Sigmoid colon (tissue), 7 donors: ENCODE results near the gene DUSP22. TPM values are rescaled to one million over a fixed set of nuclear protein-coding genes. Genes with fewer than 3 reads are reported as not detected.
"Not testable (repeated sequence)": the region's sequence is repeated elsewhere in the genome, so short reads cannot be mapped to it uniquely, and the experiment has no call there.

Experiments
- DNase-seq: peaks from one replicate; pipeline ENCODE4 v3.0.0-alpha.2; 2019
- H3K27ac ChIP-seq, 4 donors: fragments of 200-600 bp; sonication (generic); one replicate each; pipeline ENCODE4 v1.5.1; 2016 to 2019; ENCODE audit warnings: mild to moderate bottlenecking in 1 of 4
- H3K27me3 ChIP-seq, 3 donors: fragments of 200-600 bp; sonication (generic); one replicate each; pipeline ENCODE4 v1.5.1; 2019; ENCODE audit warnings: mild to moderate bottlenecking in 1 of 3
- H3K36me3 ChIP-seq, 4 donors: fragments of 200-600 bp; sonication (generic); one replicate each; pipeline ENCODE4 v1.5.1; 2016 to 2019
- H3K4me1 ChIP-seq, 4 donors: fragments of 200-600 bp; sonication (generic); one replicate each; pipeline ENCODE4 v1.5.1; 2017 to 2019
- H3K4me3 ChIP-seq, 4 donors: fragments of 200-600 bp; sonication (generic); one replicate each; pipeline ENCODE4 v1.5.1; 2017 to 2019; ENCODE audit warnings: mild to moderate bottlenecking in 2 of 4, moderate library complexity in 1 of 4
- H3K9me3 ChIP-seq, 4 donors: fragments of 200-600 bp in 3 of 4; sonication (generic) in 3 of 4; one replicate each; pipeline versions ENCODE4 v1.5.1 to v1.6.1; 2013 to 2019
- EP300 ChIP-seq, 4 donors: sonication (generic); formaldehyde crosslinking; IDR thresholded peaks; one replicate each; pipeline ENCODE4 v1.6.1; 2017; ENCODE audit warnings: antibody characterized with exemption in 4 of 4
- POLR2A ChIP-seq, 2 donors: fragments of 450-650 bp; IDR thresholded peaks; one replicate each; pipeline ENCODE4 v1.6.1; 2016; ENCODE audit warnings: antibody characterized with exemption in 2 of 2, mild to moderate bottlenecking in 2 of 2, moderate library complexity in 2 of 2
- POLR2AphosphoS5 ChIP-seq, 4 donors: sonication (generic); formaldehyde crosslinking; IDR thresholded peaks; one replicate each; pipeline ENCODE4 v1.6.1; 2017; ENCODE audit warnings: antibody characterized with exemption in 4 of 4
- WGBS, 2 donors: extraction: QIAGEN DNeasy Blood & Tissue Kit; methylation state at CpG; one replicate each; pipeline ENCODE4 v1.1.7; 2013; 5-methylcytosine and 5-hydroxymethylcytosine counted together
- intact Hi-C: fragments of 100-400 bp; cut with DNase I; formaldehyde crosslinking; loops from one replicate; pipeline ENCODE4 v1.15.1; 2023
- polyA plus RNA-seq, 3 donors: library from polyadenylated mRNA; stranded (reverse); fragments of 200-250 nt; gene quantifications; one replicate each; pipeline ENCODE4 v1.2.3, GENCODE V29; 2013
- total RNA-seq, 4 donors: library from RNA; depleted of rRNA; stranded (reverse); fragments of >200 nt; gene quantifications; one replicate each; pipeline ENCODE4 v1.1.0, GENCODE V29; 2016
- TF ChIP-seq, protein P1 (sequence below), 4 experiments: fragments of 450-650 bp in 3 of 4; fragments of 200-600 bp in 1 of 4; IDR thresholded peaks; one replicate each; pipeline ENCODE4 v1.5.1; 2016 to 2019; ENCODE audit warnings: antibody characterized with exemption in 4 of 4, mild to moderate bottlenecking in 3 of 4, moderate library complexity in 2 of 4
- donor health status: healthy with polysubstance abuse.
- donor health status: Bipolar disorder and iron deficiency.
- donor health status: healthy.

Gene DUSP22
- total and polyA plus RNA-seq, 7 donors, result 15.7 to 113 (median 55.6) TPM

DNA sequence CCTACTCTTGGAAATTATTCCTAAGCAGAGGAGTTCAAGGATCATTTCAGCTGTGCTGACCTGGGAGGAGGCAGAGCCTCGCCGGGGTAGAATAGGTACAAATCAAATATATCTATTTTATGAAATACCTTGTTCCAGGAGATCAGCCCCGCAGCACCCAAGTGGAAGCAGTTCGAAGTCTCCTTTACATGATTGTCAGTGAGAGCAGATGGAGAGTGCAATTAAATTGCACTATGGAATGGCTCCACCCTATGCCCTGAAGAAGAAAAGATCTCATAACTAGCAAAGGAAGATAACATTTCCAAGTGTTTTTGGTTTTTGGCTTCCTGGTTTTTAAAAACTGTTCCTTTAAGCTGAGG, 31.4 kb downstream of the DUSP22 start:
- WGBS, 2 donors, result 54 to 76% methylated on average over 4 of the region's 4 CpGs
- Histone ChIP-seq H3K27ac (no peak overlapping the region), H3K4me3 (no peak overlapping the region), H3K27me3 (no peaks in the 10 kb centered on the region), H3K9me3 (no peaks in the 10 kb centered on the region), H3K4me1 (peaks cover 0 to 23% (median 18%) of the 10 kb centered on the region in 4 donors), H3K36me3 (no peaks in the 10 kb centered on the region)
- intact Hi-C loops, result no loop called here
- no peak for TF ChIP-seq POLR2A (IDR thresholded peaks at IDR 0.05)
- TF ChIP-seq, protein P1, sequence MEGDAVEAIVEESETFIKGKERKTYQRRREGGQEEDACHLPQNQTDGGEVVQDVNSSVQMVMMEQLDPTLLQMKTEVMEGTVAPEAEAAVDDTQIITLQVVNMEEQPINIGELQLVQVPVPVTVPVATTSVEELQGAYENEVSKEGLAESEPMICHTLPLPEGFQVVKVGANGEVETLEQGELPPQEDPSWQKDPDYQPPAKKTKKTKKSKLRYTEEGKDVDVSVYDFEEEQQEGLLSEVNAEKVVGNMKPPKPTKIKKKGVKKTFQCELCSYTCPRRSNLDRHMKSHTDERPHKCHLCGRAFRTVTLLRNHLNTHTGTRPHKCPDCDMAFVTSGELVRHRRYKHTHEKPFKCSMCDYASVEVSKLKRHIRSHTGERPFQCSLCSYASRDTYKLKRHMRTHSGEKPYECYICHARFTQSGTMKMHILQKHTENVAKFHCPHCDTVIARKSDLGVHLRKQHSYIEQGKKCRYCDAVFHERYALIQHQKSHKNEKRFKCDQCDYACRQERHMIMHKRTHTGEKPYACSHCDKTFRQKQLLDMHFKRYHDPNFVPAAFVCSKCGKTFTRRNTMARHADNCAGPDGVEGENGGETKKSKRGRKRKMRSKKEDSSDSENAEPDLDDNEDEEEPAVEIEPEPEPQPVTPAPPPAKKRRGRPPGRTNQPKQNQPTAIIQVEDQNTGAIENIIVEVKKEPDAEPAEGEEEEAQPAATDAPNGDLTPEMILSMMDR (IDR thresholded peaks at IDR 0.05), result no peak
- DNase-seq, result peak; percentile 57

DNA sequence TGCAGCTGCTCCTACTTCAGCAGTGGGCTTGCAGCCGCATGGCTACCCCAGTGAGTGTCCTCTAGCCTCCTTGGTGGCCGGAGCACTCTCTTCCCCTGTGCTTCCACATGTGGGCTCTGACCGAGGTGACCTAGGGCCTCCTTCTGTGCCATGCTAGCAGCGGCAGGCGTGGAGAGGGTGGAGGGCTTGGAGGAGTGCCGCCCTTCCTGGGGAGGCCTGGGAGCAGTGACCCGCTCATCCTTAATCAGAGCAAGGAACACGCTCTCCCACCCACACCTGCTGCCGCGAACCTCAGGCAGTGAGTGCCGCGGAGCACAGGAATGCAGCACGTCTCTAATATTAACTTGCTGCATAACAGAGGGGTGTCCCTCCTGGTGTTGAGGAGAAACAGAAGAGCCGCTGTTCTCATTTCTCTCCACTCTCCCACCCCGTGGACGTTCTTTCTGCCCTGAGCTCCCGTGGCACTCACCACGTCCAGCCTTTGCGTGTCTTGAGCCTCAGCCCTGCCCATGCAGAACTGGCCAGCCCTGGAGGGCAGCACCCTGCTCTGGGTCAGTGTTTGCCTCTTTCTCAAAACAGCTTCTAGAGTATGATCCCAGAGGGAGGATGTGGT, 31.9 kb downstream of the DUSP22 start:
- H3K4me3 ChIP-seq, result no peak overlapping the region
- WGBS, 2 donors, result 90 to 92% methylated on average over 19 of the region's 19 CpGs
- intact Hi-C loops, result no loop called here
- DNase-seq, result peak; percentile 68
- no peak overlapping the region for H3K27ac ChIP-seq
- no peak for TF ChIP-seq EP300 (IDR thresholded peaks at IDR 0.05)
- no peak for TF ChIP-seq POLR2A (IDR thresholded peaks at IDR 0.05)
- TF ChIP-seq, protein P1 (IDR thresholded peaks at IDR 0.05), result no peak
- TF ChIP-seq POLR2AphosphoS5 (IDR thresholded peaks at IDR 0.05), result no peak
- no peaks in the 10 kb centered on the region for H3K36me3 ChIP-seq
- no peaks in the 10 kb centered on the region for H3K9me3 ChIP-seq
- no peaks in the 10 kb centered on the region for H3K27me3 ChIP-seq
- peaks cover 0 to 28% (median 18%) of the 10 kb centered on the region in 4 donors for H3K4me1 ChIP-seq

DNA sequence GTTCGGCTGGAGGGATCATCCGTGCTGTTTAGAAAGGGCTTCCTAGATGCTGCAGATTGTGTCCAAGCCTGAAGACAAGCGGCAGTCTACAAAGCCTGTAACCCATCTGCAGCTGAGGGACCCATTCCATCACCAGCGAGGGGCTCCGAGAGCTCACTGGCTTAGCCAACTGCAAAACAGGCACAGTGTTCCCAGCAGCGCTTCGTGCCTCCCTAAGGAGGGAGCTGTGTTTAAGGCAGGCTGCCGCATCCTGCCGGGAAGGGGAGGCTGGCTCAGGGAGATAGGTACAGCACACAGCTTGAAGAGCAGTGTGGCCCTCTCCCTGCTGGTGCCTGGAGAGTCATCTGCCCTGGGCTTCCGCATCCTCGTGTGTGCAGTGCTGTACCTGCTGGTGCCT, 32.4 kb downstream of the DUSP22 start:
- WGBS, 2 donors, result 93% methylated on average over 11 of the region's 11 CpGs
- Histone ChIP-seq H3K4me1 (peaks cover 0 to 33% (median 20%) of the 10 kb centered on the region in 4 donors), H3K36me3 (no peaks in the 10 kb centered on the region), H3K9me3 (no peaks in the 10 kb centered on the region), H3K4me3 (no peak overlapping the region), H3K27ac (no peak overlapping the region), H3K27me3 (no peaks in the 10 kb centered on the region)
- peak; percentile 61 for DNase-seq
- TF ChIP-seq EP300 (IDR thresholded peaks at IDR 0.05), result no peak
- TF ChIP-seq POLR2A (IDR thresholded peaks at IDR 0.05), result no peak
- no peak for TF ChIP-seq POLR2AphosphoS5 (IDR thresholded peaks at IDR 0.05)
- TF ChIP-seq, protein P1 (IDR thresholded peaks at IDR 0.05), result no peak
- intact Hi-C loops, result no loop called here

DNA sequence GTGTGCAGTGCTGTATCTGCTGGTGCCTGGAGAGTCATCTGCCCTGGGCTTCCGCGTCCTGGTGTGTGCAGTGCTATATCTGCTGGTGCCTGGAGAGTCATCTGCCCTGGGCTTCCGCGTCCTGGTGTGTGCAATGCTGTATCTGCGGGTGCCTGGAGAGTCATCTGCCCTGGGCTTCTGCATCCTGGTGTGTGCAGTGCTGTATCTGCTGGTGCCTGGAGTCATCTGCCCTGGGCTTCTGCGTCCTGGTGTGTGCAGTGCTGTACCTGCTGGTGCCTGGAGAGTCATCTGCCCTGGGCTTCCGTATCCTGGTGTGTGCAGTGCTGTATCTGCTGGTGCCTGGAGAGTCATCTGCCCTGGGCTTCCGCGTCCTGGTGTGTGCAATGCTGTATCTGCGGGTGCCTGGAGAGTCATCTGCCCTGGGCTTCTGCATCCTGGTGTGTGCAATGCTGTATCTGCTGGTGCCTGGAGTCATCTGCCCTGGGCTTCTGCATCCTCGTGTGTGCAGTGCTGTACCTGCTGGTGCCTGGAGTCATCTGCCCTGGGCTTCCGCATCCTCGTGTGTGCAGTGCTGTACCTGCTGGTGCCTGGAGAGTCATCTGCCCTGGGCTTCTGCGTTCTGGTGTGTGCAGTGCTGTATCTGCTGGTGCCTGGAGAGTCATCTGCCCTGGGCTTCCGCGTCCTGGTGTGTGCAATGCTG, 33.0 kb downstream of the DUSP22 start:
- H3K9me3 ChIP-seq, H3K27ac ChIP-seq, H3K36me3 ChIP-seq, H3K27me3 ChIP-seq, H3K4me3 ChIP-seq, intact Hi-C loops: not testable (repeated sequence)
- peak; percentile 34 for DNase-seq
- H3K4me1 ChIP-seq, result peaks cover 0 to 38% (median 26%) of the 10 kb centered on the region in 4 donors
- 91 to 92% methylated on average over 16 of the region's 16 CpGs for WGBS, 2 donors

DNA sequence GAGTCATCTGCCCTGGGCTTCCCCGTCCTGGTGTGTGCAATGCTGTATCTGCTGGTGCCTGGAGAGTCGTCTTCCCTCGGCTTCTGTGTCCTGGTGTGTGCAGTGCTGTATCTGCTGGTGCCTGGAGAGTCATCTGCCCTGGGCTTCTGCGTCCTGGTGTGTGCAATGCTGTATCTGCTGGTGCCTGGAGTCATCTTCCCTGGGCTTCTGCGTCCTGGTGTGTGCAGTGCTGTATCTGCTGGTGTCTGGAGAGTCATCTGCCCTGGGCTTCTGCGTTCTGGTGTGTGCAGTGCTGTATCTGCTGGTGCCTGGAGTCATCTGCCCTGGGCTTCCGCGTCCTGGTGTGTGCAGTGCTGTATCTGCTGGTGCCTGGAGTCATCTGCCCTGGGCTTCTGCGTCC, 33.8 kb downstream of the DUSP22 start:
- 75 to 80% methylated on average over 9 of the region's 9 CpGs for WGBS, 2 donors
- H3K9me3 ChIP-seq, H3K4me3 ChIP-seq, intact Hi-C loops, H3K36me3 ChIP-seq, H3K27me3 ChIP-seq, H3K27ac ChIP-seq: not testable (repeated sequence)
- DNase-seq, result peak; percentile 25
- H3K4me1 ChIP-seq, result peaks cover 0 to 46% (median 31%) of the 10 kb centered on the region in 4 donors
